ENCODE data around the gene WDFY4. TPM values are rescaled to one million over a fixed set of nuclear protein-coding genes. Genes with fewer than 3 reads are reported as not detected.

Gene WDFY4
- total and polyA plus RNA-seq, 4 donors: 0.57 to 7.1 (median 2.0) TPM

DNA sequence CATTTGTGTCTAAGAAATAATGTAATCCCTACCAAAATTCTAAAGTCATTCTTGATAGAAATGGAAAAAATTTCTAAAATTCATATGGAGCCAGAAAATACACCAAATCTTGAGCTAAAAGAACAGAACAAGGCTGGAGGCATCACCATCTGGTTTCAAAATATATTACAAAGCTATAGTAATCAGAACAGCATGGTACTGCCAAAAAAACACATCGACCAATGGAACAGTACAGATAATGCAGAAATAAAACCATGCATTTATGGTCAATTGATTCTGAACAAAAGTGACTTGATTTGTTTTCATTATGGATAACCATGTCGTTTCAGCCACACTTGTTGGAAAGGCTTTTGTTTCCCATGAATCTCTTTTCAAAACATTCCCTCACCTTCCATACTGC is 7.0 kb upstream of the WDFY4 start:
- Histone ChIP-seq H3K4me3 (ENCODE audit: low read depth in 1 of 3, low read length in 3 of 3) (no peak overlapping the region), H3K36me3 (ENCODE audit: control insufficient read depth in 4 of 4, insufficient read depth in 3 of 4, low read depth in 1 of 4, low read length in 3 of 4) (no peaks in the 10 kb centered on the region), H3K27me3 (ENCODE audit: control insufficient read depth in 4 of 4, insufficient read depth in 4 of 4, low read length in 3 of 4) (no peaks in the 10 kb centered on the region), H3K9me3 (ENCODE audit: control insufficient read depth in 4 of 4, low read length in 3 of 4) (peaks cover 0 to 6% (median 0%) of the 10 kb centered on the region in 4 donors), H3K4me1 (ENCODE audit: control insufficient read depth in 4 of 4, insufficient read depth in 4 of 4, low read length in 3 of 4) (no peaks in the 10 kb centered on the region), H3K9ac (ENCODE audit: low read depth in 1 of 2, low read length in 2 of 2) (no peak overlapping the region), H3K27ac (ENCODE audit: low read depth in 1 of 2, low read length in 2 of 2) (no peak overlapping the region)
- WGBS: 86% methylated on average over 2 of the region's 2 CpGs
- no peak for TF ChIP-seq HNF4G (IDR thresholded peaks at IDR 0.05)
- DNase-seq (ENCODE audit: low spot score): no peak

DNA sequence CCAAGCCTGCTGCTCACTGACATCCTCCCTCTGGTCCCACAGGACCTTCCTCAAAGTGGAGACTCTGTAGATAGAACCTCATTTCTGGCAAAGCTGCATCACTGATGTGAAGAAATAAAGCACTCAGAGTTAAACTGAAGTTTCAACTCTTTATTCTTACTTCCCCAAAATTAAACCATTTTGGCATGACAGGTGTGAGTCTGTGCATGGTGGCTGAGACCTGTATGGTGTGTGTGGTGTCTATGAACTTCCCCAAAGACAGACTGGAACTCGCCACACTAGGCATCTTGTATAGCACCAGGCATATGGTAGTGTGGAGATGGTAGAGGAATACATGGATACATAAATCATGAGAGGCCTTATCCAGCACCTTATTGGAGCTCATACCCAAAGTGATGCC is 6.6 kb upstream of the WDFY4 start:
- H3K36me3 ChIP-seq (ENCODE audit: control insufficient read depth in 4 of 4, insufficient read depth in 3 of 4, low read depth in 1 of 4, low read length in 3 of 4): no peaks in the 10 kb centered on the region
- peaks cover 0 to 6% (median 0%) of the 10 kb centered on the region in 4 donors for H3K9me3 ChIP-seq (ENCODE audit: control insufficient read depth in 4 of 4, low read length in 3 of 4)
- TF ChIP-seq HNF4A (conservative IDR thresholded peaks at IDR 0.05) (no peak), TAF1 (conservative IDR thresholded peaks at IDR 0.05) (no peak), RXRA (IDR thresholded peaks at IDR 0.05) (no peak), FOXA1 (IDR thresholded peaks at IDR 0.05) (no peak), YY1 (IDR thresholded peaks at IDR 0.05) (no peak), RAD21 (IDR thresholded peaks at IDR 0.05) (no peak), EGR1 (IDR thresholded peaks at IDR 0.05; ENCODE audit: low read depth in 2 of 2) (no peak), SP1 (IDR thresholded peaks at IDR 0.05) (no peak), FOXA2 (IDR thresholded peaks at IDR 0.05) (no peak), HNF4G (IDR thresholded peaks at IDR 0.05) (no peak), JUND (IDR thresholded peaks at IDR 0.05) (no peak), NR2F2 (IDR thresholded peaks at IDR 0.05) (no peak)
- TF ChIP-seq, protein P1, sequence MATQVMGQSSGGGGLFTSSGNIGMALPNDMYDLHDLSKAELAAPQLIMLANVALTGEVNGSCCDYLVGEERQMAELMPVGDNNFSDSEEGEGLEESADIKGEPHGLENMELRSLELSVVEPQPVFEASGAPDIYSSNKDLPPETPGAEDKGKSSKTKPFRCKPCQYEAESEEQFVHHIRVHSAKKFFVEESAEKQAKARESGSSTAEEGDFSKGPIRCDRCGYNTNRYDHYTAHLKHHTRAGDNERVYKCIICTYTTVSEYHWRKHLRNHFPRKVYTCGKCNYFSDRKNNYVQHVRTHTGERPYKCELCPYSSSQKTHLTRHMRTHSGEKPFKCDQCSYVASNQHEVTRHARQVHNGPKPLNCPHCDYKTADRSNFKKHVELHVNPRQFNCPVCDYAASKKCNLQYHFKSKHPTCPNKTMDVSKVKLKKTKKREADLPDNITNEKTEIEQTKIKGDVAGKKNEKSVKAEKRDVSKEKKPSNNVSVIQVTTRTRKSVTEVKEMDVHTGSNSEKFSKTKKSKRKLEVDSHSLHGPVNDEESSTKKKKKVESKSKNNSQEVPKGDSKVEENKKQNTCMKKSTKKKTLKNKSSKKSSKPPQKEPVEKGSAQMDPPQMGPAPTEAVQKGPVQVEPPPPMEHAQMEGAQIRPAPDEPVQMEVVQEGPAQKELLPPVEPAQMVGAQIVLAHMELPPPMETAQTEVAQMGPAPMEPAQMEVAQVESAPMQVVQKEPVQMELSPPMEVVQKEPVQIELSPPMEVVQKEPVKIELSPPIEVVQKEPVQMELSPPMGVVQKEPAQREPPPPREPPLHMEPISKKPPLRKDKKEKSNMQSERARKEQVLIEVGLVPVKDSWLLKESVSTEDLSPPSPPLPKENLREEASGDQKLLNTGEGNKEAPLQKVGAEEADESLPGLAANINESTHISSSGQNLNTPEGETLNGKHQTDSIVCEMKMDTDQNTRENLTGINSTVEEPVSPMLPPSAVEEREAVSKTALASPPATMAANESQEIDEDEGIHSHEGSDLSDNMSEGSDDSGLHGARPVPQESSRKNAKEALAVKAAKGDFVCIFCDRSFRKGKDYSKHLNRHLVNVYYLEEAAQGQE (IDR thresholded peaks at IDR 0.05): no peak
- TF ChIP-seq, protein P2, sequence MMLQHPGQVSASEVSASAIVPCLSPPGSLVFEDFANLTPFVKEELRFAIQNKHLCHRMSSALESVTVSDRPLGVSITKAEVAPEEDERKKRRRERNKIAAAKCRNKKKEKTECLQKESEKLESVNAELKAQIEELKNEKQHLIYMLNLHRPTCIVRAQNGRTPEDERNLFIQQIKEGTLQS (IDR thresholded peaks at IDR 0.05): no peak
- TF ChIP-seq, protein P3, sequence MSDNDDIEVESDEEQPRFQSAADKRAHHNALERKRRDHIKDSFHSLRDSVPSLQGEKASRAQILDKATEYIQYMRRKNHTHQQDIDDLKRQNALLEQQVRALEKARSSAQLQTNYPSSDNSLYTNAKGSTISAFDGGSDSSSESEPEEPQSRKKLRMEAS (IDR thresholded peaks at IDR 0.05): no peak
- TF ChIP-seq, protein P4, sequence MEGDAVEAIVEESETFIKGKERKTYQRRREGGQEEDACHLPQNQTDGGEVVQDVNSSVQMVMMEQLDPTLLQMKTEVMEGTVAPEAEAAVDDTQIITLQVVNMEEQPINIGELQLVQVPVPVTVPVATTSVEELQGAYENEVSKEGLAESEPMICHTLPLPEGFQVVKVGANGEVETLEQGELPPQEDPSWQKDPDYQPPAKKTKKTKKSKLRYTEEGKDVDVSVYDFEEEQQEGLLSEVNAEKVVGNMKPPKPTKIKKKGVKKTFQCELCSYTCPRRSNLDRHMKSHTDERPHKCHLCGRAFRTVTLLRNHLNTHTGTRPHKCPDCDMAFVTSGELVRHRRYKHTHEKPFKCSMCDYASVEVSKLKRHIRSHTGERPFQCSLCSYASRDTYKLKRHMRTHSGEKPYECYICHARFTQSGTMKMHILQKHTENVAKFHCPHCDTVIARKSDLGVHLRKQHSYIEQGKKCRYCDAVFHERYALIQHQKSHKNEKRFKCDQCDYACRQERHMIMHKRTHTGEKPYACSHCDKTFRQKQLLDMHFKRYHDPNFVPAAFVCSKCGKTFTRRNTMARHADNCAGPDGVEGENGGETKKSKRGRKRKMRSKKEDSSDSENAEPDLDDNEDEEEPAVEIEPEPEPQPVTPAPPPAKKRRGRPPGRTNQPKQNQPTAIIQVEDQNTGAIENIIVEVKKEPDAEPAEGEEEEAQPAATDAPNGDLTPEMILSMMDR (IDR thresholded peaks at IDR 0.05; ENCODE audit: low read depth, low read length, missing input control): no peak
- TF ChIP-seq, protein P5, sequence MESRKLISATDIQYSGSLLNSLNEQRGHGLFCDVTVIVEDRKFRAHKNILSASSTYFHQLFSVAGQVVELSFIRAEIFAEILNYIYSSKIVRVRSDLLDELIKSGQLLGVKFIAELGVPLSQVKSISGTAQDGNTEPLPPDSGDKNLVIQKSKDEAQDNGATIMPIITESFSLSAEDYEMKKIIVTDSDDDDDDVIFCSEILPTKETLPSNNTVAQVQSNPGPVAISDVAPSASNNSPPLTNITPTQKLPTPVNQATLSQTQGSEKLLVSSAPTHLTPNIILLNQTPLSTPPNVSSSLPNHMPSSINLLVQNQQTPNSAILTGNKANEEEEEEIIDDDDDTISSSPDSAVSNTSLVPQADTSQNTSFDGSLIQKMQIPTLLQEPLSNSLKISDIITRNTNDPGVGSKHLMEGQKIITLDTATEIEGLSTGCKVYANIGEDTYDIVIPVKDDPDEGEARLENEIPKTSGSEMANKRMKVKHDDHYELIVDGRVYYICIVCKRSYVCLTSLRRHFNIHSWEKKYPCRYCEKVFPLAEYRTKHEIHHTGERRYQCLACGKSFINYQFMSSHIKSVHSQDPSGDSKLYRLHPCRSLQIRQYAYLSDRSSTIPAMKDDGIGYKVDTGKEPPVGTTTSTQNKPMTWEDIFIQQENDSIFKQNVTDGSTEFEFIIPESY (IDR thresholded peaks at IDR 0.05): no peak
- H3K27me3 ChIP-seq (ENCODE audit: control insufficient read depth in 4 of 4, insufficient read depth in 4 of 4, low read length in 3 of 4): no peaks in the 10 kb centered on the region
- no peak overlapping the region for H3K4me3 ChIP-seq (ENCODE audit: low read depth in 1 of 3, low read length in 3 of 3)
- WGBS: 85% methylated on average over 1 of the region's 1 CpG
- no peak overlapping the region for H3K9ac ChIP-seq (ENCODE audit: low read depth in 1 of 2, low read length in 2 of 2)
- no peak for DNase-seq (ENCODE audit: low spot score)
- no peak overlapping the region for H3K27ac ChIP-seq (ENCODE audit: low read depth in 1 of 2, low read length in 2 of 2)
- no peaks in the 10 kb centered on the region for H3K4me1 ChIP-seq (ENCODE audit: control insufficient read depth in 4 of 4, insufficient read depth in 4 of 4, low read length in 3 of 4)

All from liver (tissue), 9 donors.